Adipose tissue (tissue), 3 donors: ENCODE data around the gene METTL18. TPM values are rescaled to one million over a fixed set of nuclear protein-coding genes. Genes with fewer than 3 reads are reported as not detected.
"Not testable (repeated sequence)": the region's sequence is repeated elsewhere in the genome, so short reads cannot be mapped to it uniquely, and the experiment has no call there.

Experiments
- H3K27ac ChIP-seq: one replicate; pipeline ENCODE4 v1.5.1; 2013; ENCODE audit warnings: low read depth, low read length
- WGBS, 3 donors: extraction: QIAGEN DNeasy Blood & Tissue Kit; methylation state at CpG; one replicate each; pipeline ENCODE4 v1.1.7; 2013; 5-methylcytosine and 5-hydroxymethylcytosine counted together
- polyA plus RNA-seq, 3 donors: library from polyadenylated mRNA; stranded (reverse); fragments of 200-250 nt; gene quantifications; one replicate each; pipeline ENCODE4 v1.2.3, GENCODE V29; 2013
- donor health status: healthy with polysubstance abuse.
- donor health status: Bipolar disorder and iron deficiency.
- donor health status: healthy.

The METTL18 gene
- polyA plus RNA-seq, result 1 to 10 TPM; 3.9 to 5.3 (median 4.2) TPM

- 0% methylated on average over 48 of the region's 48 CpGs for WGBS, 3 donors
Measured at GRCh38 chr1:169794530-169795416, at the start of gene METTL18. Gene METTL18 (minus strand): TSS chr1:169794907. CDS start chr1:169793695, 1,212 bp downstream.

GRCh38 chr1:169838942-169839341 lies 44.2 kb upstream of the METTL18 start:
- no peak overlapping the region for H3K27ac ChIP-seq
- 74 to 96% (median 95%) methylated on average over 4 of the region's 4 CpGs for WGBS, 3 donors

More at GRCh38 chr1:169794530-169795416, at the start of gene METTL18:
- no peak within 1 kb of the TSS for H3K27ac ChIP-seq

GRCh38 chr1:169836198-169836597 lies 41.5 kb upstream of the METTL18 start:
- WGBS, 3 donors, result 94 to 100% (median 96%) methylated on average over 1 of the region's 1 CpG
- no peak overlapping the region for H3K27ac ChIP-seq

GRCh38 chr1:169835647-169836046 lies 40.9 kb upstream of the METTL18 start:
- WGBS, 3 donors, result 89 to 93% (median 92%) methylated on average over 1 of the region's 1 CpG
- H3K27ac ChIP-seq, result no peak overlapping the region

DNA sequence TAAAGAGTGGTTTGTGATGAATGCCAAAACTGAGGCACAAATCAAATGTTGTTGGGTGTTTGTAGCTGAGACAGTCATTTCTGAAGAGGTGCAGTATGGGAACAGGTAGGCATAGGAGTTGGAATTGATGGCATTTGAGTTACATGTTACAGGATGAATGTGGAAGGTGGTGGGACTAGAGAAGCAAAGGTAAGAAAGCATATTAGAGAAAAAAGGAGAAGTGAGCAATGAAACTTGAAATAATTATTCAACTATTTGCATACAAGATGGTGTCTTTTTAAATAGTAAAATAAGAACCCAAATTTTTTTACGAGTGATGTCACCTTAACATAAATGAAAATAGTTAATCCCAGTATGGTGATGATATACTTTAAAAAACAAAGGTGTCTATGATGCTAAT lies 40.2 kb upstream of the METTL18 start:
- H3K27ac ChIP-seq, result no peak overlapping the region
- 96 to 98% (median 98%) methylated on average over 1 of the region's 1 CpG for WGBS, 3 donors

- H3K27ac ChIP-seq, result no peak overlapping the region
- WGBS, 3 donors, result 73 to 93% (median 87%) methylated on average over 4 of the region's 4 CpGs
Measured at GRCh38 chr1:169833179-169833901, 38.6 kb upstream of the METTL18 start.

DNA sequence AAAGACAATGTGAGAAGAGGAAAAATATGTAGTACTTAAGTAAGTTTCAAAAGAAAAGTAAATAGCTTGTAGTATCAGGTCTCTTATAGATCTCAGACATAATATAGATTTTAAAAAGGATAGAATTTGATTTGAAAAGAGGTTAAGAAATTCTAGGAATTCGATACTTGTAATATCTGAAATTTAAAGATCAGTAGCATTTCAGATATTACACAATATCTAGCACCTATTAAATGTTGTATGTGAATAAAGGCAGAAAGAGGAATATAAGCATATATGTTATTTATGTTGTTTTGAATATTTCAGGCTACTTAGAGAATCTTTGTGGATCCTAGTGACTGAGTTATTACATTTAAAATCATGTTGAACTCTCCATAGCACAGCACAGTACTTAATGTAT lies 35.0 kb upstream of the METTL18 start:
- H3K27ac ChIP-seq, result no peak overlapping the region
- 98% methylated on average over 1 of the region's 1 CpG for WGBS, 3 donors

DNA sequence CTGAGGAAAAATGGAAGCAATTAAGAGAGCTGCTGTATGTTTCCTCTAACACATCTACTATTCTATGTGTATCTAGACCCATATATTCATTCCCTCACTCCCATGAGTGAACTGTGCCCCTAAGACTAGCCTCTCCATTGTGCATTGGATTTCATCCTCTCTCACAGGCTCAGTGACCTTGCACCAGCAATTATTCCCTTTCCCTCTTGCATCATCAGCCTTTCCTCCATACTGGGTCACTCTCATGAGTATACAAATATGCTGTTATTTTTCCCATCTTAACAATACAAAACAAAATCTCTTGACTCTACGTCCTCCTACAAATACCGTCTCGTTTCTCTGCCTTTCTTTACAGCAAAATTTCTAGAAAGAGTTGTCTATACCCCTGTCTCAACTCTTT lies 29.4 kb upstream of the METTL18 start:
- no peak overlapping the region for H3K27ac ChIP-seq
- 95 to 98% (median 98%) methylated on average over 3 of the region's 3 CpGs for WGBS, 3 donors

DNA sequence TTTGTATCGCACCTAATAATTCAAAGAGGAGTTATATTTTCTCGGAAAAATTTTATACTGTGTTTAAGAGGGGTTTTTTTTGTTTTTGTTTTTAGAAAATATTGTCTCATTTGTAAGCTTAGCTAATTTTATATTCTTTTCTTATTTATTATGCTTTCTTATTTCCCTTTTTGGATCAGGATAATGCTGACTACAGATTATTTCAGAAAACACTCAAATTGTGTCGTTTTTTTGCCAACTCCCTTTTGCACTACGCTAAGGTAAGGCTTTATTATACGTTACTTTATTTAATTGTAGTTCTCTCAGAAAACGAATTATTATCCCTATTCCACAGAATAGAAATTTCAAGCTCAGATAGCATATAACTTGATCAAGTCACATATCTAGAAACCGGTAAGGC lies 26.8 kb upstream of the METTL18 start:
- 96 to 97% (median 96%) methylated on average over 7 of the region's 7 CpGs for WGBS, 3 donors

GRCh38 chr1:169816617-169817016 lies 21.9 kb upstream of the METTL18 start:
- H3K27ac ChIP-seq, result no peak overlapping the region
- 91 to 92% (median 91%) methylated on average over 1 of the region's 1 CpG for WGBS, 3 donors

More for the DNA sequence above, 26.8 kb upstream of the METTL18 start:
- H3K27ac ChIP-seq, result no peak overlapping the region

GRCh38 chr1:169814265-169814664 lies 19.6 kb upstream of the METTL18 start:
- WGBS, 3 donors, result 47 to 98% (median 77%) methylated on average over 2 of the region's 2 CpGs
- no peak overlapping the region for H3K27ac ChIP-seq

DNA sequence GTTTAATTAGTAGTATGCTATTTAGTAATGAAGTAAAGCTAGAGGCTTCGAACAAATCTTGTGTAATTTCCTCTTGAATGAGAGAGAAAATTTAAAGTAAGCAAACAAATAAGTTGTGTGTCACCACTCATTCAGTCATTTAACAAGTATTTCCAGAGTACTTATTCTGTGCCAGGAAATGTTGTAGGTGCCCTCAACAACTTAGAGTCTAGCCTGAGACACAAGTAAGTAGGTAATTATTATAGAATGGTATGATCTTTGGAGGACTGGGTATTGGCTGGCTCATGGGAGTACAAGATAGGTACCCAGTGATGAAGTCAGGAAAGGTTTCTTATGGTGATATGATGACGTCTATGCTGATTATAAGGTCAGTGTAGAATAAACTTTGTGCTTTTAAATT lies 17.4 kb upstream of the METTL18 start:
- WGBS, 3 donors, result 78 to 98% (median 82%) methylated on average over 2 of the region's 2 CpGs
- no peak overlapping the region for H3K27ac ChIP-seq

GRCh38 chr1:169811418-169812035 lies 16.8 kb upstream of the METTL18 start:
- not testable (repeated sequence) for H3K27ac ChIP-seq

- H3K27ac ChIP-seq, result no peak overlapping the region
- WGBS, 3 donors, result 56 to 60% (median 59%) methylated on average over 4 of the region's 4 CpGs
Measured at GRCh38 chr1:169809370-169810095, 14.8 kb upstream of the METTL18 start.

- WGBS, 3 donors, result 97 to 100% (median 100%) methylated on average over 2 of the region's 2 CpGs
- H3K27ac ChIP-seq, result no peak overlapping the region
Measured at GRCh38 chr1:169804941-169805340, 10.2 kb upstream of the METTL18 start.

GRCh38 chr1:169802888-169803287 lies 8.2 kb upstream of the METTL18 start:
- H3K27ac ChIP-seq, result no peak overlapping the region

- no peak overlapping the region for H3K27ac ChIP-seq
- 93 to 97% (median 96%) methylated on average over 5 of the region's 5 CpGs for WGBS, 3 donors
Measured at GRCh38 chr1:169797281-169797680, 2.6 kb upstream of the METTL18 start.

DNA sequence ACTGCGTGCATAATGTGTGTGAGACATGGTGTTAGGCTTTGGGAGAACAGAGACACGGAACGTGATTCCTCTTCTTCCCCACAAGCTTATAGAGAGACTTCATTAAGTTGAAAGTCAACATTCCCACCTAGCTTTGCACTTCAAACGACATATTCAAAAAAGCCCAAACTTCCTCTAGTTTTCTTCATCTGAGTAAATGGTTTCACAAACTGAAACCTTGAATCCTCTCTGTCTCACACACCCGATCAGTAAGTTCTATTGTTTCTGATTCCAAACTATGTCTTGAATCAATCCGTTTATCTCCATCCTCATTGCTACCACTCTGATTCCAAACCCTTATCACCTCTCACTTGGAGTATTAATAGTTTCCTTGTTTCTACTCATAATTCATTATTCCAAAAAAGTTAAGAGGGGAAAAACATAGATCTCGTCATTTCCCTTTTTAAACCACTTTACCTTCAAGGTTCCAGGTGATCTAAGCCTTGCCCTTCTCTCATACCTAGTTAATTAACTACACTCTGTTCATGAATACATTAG lies 1.6 kb upstream of the METTL18 start:
- no peak overlapping the region for H3K27ac ChIP-seq
- 82 to 87% (median 84%) methylated on average over 7 of the region's 7 CpGs for WGBS, 3 donors
